ENCODE results near the gene CRNN. TPM values are rescaled to one million over a fixed set of nuclear protein-coding genes. Genes with fewer than 3 reads are reported as not detected.

The CRNN gene
- total RNA-seq, 2 experiments from 2014 or later = not detected

DNA sequence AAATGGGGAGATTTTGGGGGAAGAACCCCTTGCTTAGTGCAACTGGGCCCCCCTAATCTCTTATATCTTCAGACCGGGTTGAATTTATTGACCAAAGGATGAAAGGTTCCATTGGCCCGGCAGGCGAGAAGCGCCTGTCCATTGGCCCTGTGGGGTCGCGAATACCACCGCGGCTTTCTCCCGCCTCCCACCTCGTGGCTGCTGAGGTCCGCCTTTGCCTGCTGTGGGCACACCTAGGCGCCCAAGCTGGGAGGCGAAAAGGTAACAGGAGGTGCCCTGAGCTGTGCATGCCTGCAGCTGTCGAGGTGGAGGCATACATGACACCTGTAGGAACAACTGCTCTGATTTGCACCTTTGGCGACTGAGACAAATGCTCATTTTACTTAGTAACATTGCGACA is 33.1 kb downstream of the CRNN start:
- CTCF ChIA-PET = no interaction called here
- no peak for DNase-seq
- POLR2A ChIA-PET = no interaction called here
- H3K27me3 Mint-ChIP-seq = peaks cover 2% of the 10 kb centered on the region
- no peak overlapping the region for H3K27ac Mint-ChIP-seq
- intact Hi-C loops (cut with micrococcal nuclease) = no loop called here
- H3K36me3 Mint-ChIP-seq = no peaks in the 10 kb centered on the region
- no peaks in the 10 kb centered on the region for H3K4me1 Mint-ChIP-seq (ENCODE audit: low read depth)
- H3K9me3 Mint-ChIP-seq = peaks cover 2% of the 10 kb centered on the region
- H3K4me3 Mint-ChIP-seq = no peak overlapping the region

DNA sequence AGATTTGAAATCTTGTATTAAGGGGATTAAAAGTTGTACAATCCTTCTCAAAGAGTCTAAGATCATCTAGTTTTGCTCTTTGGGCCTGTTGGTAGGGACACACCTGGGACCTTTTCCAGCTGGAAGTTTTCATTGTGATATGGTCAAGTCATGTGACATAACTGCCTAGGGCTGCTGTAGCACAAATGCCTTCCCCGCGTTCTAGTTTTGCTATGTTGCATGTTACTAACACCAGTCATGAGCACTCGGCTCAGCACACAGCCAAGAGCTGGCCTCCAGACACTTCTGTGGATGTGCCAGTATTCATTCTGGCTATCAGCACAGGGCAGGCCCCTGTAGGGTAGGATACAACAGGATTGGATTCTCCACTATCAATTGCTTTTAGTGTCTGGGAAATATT is 39.6 kb downstream of the CRNN start:
- POLR2A ChIA-PET = no interaction called here
- CTCF ChIA-PET = no interaction called here
- peaks cover 2% of the 10 kb centered on the region for H3K9me3 Mint-ChIP-seq
- no peaks in the 10 kb centered on the region for H3K36me3 Mint-ChIP-seq
- no peak overlapping the region for H3K27ac Mint-ChIP-seq
- no peak for DNase-seq
- H3K27me3 Mint-ChIP-seq = peaks cover 2% of the 10 kb centered on the region
- no peaks in the 10 kb centered on the region for H3K4me1 Mint-ChIP-seq (ENCODE audit: low read depth)
- H3K4me3 Mint-ChIP-seq = no peak overlapping the region
- intact Hi-C loops (cut with micrococcal nuclease) = no loop called here

GRCh38 chr1:152372672-152373071 is 41.4 kb downstream of the CRNN start:
- ChIA-PET CTCF (no interaction called here), POLR2A (no interaction called here)
- H3K9me3 Mint-ChIP-seq = peaks cover 6% of the 10 kb centered on the region
- DNase-seq = no peak
- H3K36me3 Mint-ChIP-seq = peaks cover 1% of the 10 kb centered on the region
- H3K27ac Mint-ChIP-seq = no peak overlapping the region
- H3K4me1 Mint-ChIP-seq (ENCODE audit: low read depth) = no peaks in the 10 kb centered on the region
- H3K4me3 Mint-ChIP-seq = no peak overlapping the region
- H3K27me3 Mint-ChIP-seq = peaks cover 2% of the 10 kb centered on the region
- intact Hi-C loops (cut with micrococcal nuclease) = no loop called here

DNA sequence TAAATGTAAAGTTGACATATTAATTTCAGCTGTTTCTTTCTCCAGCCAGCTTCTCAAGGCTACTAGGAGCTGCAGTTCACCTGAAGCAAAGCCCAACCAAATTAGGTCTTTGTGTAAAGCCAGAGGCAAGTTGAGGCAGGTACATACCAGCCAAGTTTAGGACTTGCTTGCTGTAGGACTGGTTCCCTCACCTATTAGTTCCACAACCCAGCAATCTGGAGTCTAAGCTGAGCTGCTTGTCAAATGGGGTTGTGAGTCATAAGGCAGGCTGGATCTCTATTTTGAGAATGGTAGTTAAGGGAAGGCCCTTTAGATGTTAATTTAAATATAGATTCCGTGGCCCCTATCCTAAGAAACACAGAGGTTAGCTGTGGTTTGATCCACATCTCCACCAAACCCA is 46.6 kb downstream of the CRNN start:
- H3K9me3 Mint-ChIP-seq = peaks cover 6% of the 10 kb centered on the region
- no peaks in the 10 kb centered on the region for H3K4me1 Mint-ChIP-seq (ENCODE audit: low read depth)
- ChIA-PET POLR2A (no interaction called here), CTCF (interaction anchor here (0.8 to 1.3 kb wide), 2 partner anchors 20 to 179 kb away, joined by 3 to 5 read pairs; no protein-coding TSS in a partner anchor)
- intact Hi-C loops (cut with micrococcal nuclease) = no loop called here
- H3K27me3 Mint-ChIP-seq = peaks cover 5% of the 10 kb centered on the region
- no peak overlapping the region for H3K4me3 Mint-ChIP-seq
- DNase-seq = no peak
- peaks cover 1% of the 10 kb centered on the region for H3K36me3 Mint-ChIP-seq
- H3K27ac Mint-ChIP-seq = no peak overlapping the region

- H3K27me3 Mint-ChIP-seq = no peaks in the 10 kb centered on the region
- no peak within 1 kb of the TSS for H3K27ac Mint-ChIP-seq
- no peak for DNase-seq
- intact Hi-C loops (cut with micrococcal nuclease) = no loop called here
- H3K4me3 Mint-ChIP-seq = no peak within 1 kb of the TSS
- H3K4me1 Mint-ChIP-seq (ENCODE audit: low read depth) = no peaks in the 10 kb centered on the region
- H3K36me3 Mint-ChIP-seq = no peaks in the 10 kb centered on the region
- ChIA-PET CTCF (interaction anchor here (2.2 kb wide), 1 partner anchor 12 kb away, joined by 7 read pairs; no protein-coding TSS in a partner anchor), POLR2A (no interaction called here)
- H3K9me3 Mint-ChIP-seq = no peaks in the 10 kb centered on the region
These were observed 54.2 kb downstream of the CRNN start, which contains the start of gene FLG2 for GRCh38 chr1:152359906-152360305. Gene FLG2, minus strand, starts transcription at chr1:152360006. Its CDS starts 1,122 bp downstream, at chr1:152358884.

Other genes with a start within 250 kb of the CRNN start
- not detected for gene HRNR, start 190.1 kb downstream of the CRNN start, total RNA-seq
- not detected for gene FLG, start 89.0 kb downstream of the CRNN start, total RNA-seq
- gene FLG2, start 54.3 kb downstream of the CRNN start, total RNA-seq = not detected
- gene LCE5A, start 96.5 kb upstream of the CRNN start, total RNA-seq = not detected
- not detected for gene CRCT1, start 100.2 kb upstream of the CRNN start, total RNA-seq
- not detected for gene LCE3E, start 152.5 kb upstream of the CRNN start, total RNA-seq
- not detected for gene LCE3D, start 166.3 kb upstream of the CRNN start, total RNA-seq
- not detected for gene LCE3C, start 186.0 kb upstream of the CRNN start, total RNA-seq
- gene LCE3B, start 199.5 kb upstream of the CRNN start, total RNA-seq = not detected
- not detected for gene LCE3A, start 208.8 kb upstream of the CRNN start, total RNA-seq
- gene LCE2D, start 249.1 kb upstream of the CRNN start, total RNA-seq = not detected

All from activated CD4-positive, alpha-beta memory T cell treated with anti-CD3 and anti-CD28 coated beads for 36 hours (primary cell).